Spleen (tissue), 11 donors: ENCODE measurements around the gene TRAPPC4. TPM values are rescaled to one million over a fixed set of nuclear protein-coding genes. Genes with fewer than 3 reads are reported as not detected.
"Not testable (repeated sequence)": the region's sequence is repeated elsewhere in the genome, so short reads cannot be mapped to it uniquely, and the experiment has no call there.

ENCODE experiments used
- DNase-seq: peaks from one replicate; pipeline ENCODE4 v3.0.0-alpha.2; 2020
- H3K27ac ChIP-seq, 8 donors: fragments of 200-600 bp; sonication (generic) in 7 of 8; 1 replicate in 4 of 8; 2 replicates in 4 of 8; pipeline versions ENCODE4 v1.5.0 to v1.8.0; 2016 to 2021; ENCODE audit warnings: inconsistent platforms in 4 of 8, mild to moderate bottlenecking in 4 of 8, moderate library complexity in 1 of 8
- H3K27me3 ChIP-seq, 7 donors: fragments of 200-600 bp; sonication (generic) in 6 of 7; replicated peaks in 1 of 7; 1 replicate in 4 of 7; 2 replicates in 3 of 7; pipeline versions ENCODE4 v1.5.0 to v1.8.0; 2016 to 2021; ENCODE audit warnings: inconsistent platforms in 3 of 7, mild to moderate bottlenecking in 1 of 7
- H3K36me3 ChIP-seq, 6 donors: fragments of 200-600 bp; sonication (generic) in 5 of 6; 1 replicate in 4 of 6; 2 replicates in 2 of 6; pipeline versions ENCODE4 v1.5.0 to v1.8.0; 2016 to 2021; ENCODE audit warnings: inconsistent platforms in 2 of 6
- H3K4me1 ChIP-seq, 6 donors: fragments of 200-600 bp; sonication (generic) in 5 of 6; 1 replicate in 3 of 6; 2 replicates in 3 of 6; pipeline versions ENCODE4 v1.5.0 to v1.8.0; 2016 to 2021; ENCODE audit warnings: inconsistent platforms in 3 of 6
- H3K4me3 ChIP-seq, 8 donors: fragments of 200-600 bp; sonication (generic) in 7 of 8; 1 replicate in 4 of 8; 2 replicates in 4 of 8; pipeline versions ENCODE4 v1.5.0 to v1.8.0; 2016 to 2021; ENCODE audit warnings: inconsistent platforms in 4 of 8, mild to moderate bottlenecking in 4 of 8, moderate library complexity in 2 of 8
- H3K9me3 ChIP-seq, 8 donors: fragments of 200-600 bp; sonication (generic) in 7 of 8; 1 replicate in 4 of 8; 2 replicates in 4 of 8; pipeline versions ENCODE4 v1.5.0 to v1.8.0; 2016 to 2021; ENCODE audit warnings: inconsistent platforms in 4 of 8
- POLR2A ChIP-seq, 3 donors: fragments of 450-650 bp; IDR thresholded peaks; one replicate each; pipeline ENCODE4 v1.5.1; 2017; ENCODE audit warnings: antibody characterized with exemption in 3 of 3, mild to moderate bottlenecking in 1 of 3
- POLR2AphosphoS5 ChIP-seq, 3 donors: sonication (generic); formaldehyde crosslinking; IDR thresholded peaks; one replicate each; pipeline ENCODE4 v1.5.1; 2017; ENCODE audit warnings: antibody characterized with exemption in 3 of 3
- WGBS, 5 donors: extraction: QIAGEN DNeasy Blood & Tissue Kit in 3 of 5; methylation state at CpG; one replicate each; pipeline versions ENCODE4 v1.1.5 to v1.1.7; 2013 to 2018; 5-methylcytosine and 5-hydroxymethylcytosine counted together
- intact Hi-C: fragments of 100-400 bp; cut with DNase I; formaldehyde crosslinking; loops from one replicate; pipeline ENCODE4 v1.15.0; 2023; ENCODE audit warnings: low total_unique reads
- polyA plus RNA-seq, 3 donors: library from polyadenylated mRNA; stranded (reverse); fragments of 200-250 nt; gene quantifications; one replicate each; pipeline ENCODE4 v1.2.1, GENCODE V29; 2013
- total RNA-seq, 7 donors: library from RNA; depleted of rRNA in 3 of 7; stranded (reverse); fragments of >200 nt in 3 of 7; fragmentation: NEBNext Ultra II Directional in 4 of 7; extraction: Animal tissue kit (Norgen Biotek cat#: 25700) in 4 of 7; gene quantifications; one replicate each; pipeline versions ENCODE4 v1.1.0 to v1.2.1, GENCODE V29; 2016 to 2021
- TF ChIP-seq, protein P1 (sequence below), 11 experiments: fragments of 200-600 bp in 7 of 11; fragments of 450-650 bp in 4 of 11; sonication (generic) in 4 of 11; IDR thresholded peaks in 8 of 11; conservative IDR thresholded peaks in 3 of 11; 1 replicate in 7 of 11; 2 replicates in 4 of 11; pipeline versions ENCODE4 v1.4.0 to v1.8.0; 2016 to 2021; ENCODE audit warnings: antibody characterized with exemption in 11 of 11, inconsistent platforms in 4 of 11, mild to moderate bottlenecking in 1 of 11
- donor health status: healthy with polysubstance abuse.
- donor health status: DM: no; HTN: no; CAD: no; lungs with moderate emphysema.
- donor health status: DM: no; HTN: no; CAD: no.
- donor health status: Bipolar disorder and iron deficiency.
- donor health status: healthy.
- donor health status: DM: no; HTN: no; CAD: no.
- donor health status: DM: yes; HTN: yes; CAD: no.

Gene TRAPPC4
- total and polyA plus RNA-seq, 10 donors = 33.1 to 61.8 (median 53.5) TPM

DNA sequence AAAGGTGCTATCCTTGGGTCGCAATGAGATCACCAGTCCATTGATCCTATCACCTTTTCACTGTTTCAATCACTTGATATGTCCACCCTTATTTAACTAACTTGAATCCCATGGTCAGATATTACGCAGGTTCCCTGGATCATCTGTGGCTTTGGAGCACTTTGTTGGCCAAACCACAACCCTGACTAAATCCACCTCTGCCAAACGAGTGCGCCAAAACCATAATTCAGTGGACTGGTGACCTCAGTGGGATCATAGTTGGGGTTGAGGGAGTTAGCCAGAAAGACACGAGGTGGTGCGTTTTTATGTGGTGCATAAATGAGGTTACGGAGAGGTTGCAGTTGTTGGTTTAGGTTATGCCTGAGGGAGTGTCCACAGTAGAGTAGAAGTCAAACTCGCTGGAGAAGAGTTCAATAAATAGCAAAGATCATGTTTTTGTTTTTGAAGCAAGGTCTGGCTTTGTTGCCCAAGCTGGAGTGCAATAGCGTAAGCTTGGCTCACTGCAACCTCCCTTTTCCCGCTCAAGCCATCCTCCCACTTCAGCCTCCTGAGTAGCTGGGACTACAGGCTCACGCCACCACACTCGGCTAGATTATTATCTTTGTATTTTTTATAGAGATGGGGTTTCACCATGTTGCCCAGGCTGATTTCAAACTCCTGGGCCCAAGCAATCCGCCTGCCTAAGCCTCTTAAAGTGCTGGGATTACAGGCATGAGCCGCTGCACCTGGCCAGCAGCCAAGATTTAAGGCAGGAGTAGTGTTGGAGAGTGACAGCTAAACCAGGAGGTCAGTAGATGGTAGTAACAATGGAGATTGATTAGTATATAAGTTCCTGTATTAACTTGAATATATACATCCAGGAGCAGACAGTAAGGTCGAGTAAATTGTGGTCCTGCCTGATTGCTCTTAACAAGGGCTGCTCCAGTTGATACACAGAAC is 42.5 kb upstream of the TRAPPC4 start:
- Histone ChIP-seq H3K27ac (no peak overlapping the region), H3K4me3 (no peak overlapping the region), H3K36me3 (no peaks in the 10 kb centered on the region), H3K27me3 (peaks cover 0 to 36% (median 6%) of the 10 kb centered on the region in 7 donors), H3K4me1 (peaks cover 0 to 16% (median 4%) of the 10 kb centered on the region in 6 donors), H3K9me3 (no peaks in the 10 kb centered on the region)
- intact Hi-C loops = no loop called here
- TF ChIP-seq POLR2A (IDR thresholded peaks at IDR 0.05) (no peak), POLR2AphosphoS5 (IDR thresholded peaks at IDR 0.05) (no peak)
- TF ChIP-seq, protein P1, sequence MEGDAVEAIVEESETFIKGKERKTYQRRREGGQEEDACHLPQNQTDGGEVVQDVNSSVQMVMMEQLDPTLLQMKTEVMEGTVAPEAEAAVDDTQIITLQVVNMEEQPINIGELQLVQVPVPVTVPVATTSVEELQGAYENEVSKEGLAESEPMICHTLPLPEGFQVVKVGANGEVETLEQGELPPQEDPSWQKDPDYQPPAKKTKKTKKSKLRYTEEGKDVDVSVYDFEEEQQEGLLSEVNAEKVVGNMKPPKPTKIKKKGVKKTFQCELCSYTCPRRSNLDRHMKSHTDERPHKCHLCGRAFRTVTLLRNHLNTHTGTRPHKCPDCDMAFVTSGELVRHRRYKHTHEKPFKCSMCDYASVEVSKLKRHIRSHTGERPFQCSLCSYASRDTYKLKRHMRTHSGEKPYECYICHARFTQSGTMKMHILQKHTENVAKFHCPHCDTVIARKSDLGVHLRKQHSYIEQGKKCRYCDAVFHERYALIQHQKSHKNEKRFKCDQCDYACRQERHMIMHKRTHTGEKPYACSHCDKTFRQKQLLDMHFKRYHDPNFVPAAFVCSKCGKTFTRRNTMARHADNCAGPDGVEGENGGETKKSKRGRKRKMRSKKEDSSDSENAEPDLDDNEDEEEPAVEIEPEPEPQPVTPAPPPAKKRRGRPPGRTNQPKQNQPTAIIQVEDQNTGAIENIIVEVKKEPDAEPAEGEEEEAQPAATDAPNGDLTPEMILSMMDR (IDR thresholded peaks at IDR 0.05 in 8 of 11, conservative IDR thresholded peaks at IDR 0.05 in 3 of 11) = no peak
- WGBS, 5 donors = 84 to 90% (median 86%) methylated on average over 15 of the region's 15 CpGs
- no peak for DNase-seq

DNA sequence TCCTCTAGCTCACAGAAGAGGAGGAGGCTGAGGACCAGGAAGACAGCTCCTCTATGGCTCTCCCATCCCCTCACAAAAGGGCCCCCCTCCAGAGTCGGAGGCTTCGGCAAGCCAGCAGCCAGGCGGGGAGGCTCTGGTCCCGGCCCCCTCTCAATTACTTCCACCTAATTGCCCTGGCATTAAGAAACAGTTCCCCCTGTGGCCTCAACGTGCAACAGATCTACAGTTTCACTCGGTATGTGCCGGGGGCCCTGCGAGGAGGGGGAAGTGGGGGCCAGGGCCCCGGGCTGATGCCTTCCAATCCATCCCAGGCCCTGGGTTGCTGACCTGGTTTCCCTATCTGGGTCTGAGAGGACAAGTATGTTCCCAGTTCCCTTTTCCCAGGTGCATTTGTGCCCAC is 39.1 kb upstream of the TRAPPC4 start:
- 24 to 38% (median 32%) methylated on average over 5 to 9 of the region's 9 CpGs for WGBS, 5 donors
- TF ChIP-seq POLR2AphosphoS5 (IDR thresholded peaks at IDR 0.05) (no peak), POLR2A (IDR thresholded peaks at IDR 0.05) (no peak)
- TF ChIP-seq, protein P1 (IDR thresholded peaks at IDR 0.05 in 8 of 11, conservative IDR thresholded peaks at IDR 0.05 in 3 of 11) = no peak
- peaks cover 0 to 23% (median 0%) of the 10 kb centered on the region in 7 donors for H3K27me3 ChIP-seq
- no peak overlapping the region for H3K27ac ChIP-seq
- intact Hi-C loops = no loop called here
- H3K36me3 ChIP-seq = no peaks in the 10 kb centered on the region
- no peaks in the 10 kb centered on the region for H3K9me3 ChIP-seq
- no peak overlapping the region for H3K4me3 ChIP-seq
- DNase-seq = peak; percentile 5
- peaks cover 0 to 16% (median 4%) of the 10 kb centered on the region in 6 donors for H3K4me1 ChIP-seq

DNA sequence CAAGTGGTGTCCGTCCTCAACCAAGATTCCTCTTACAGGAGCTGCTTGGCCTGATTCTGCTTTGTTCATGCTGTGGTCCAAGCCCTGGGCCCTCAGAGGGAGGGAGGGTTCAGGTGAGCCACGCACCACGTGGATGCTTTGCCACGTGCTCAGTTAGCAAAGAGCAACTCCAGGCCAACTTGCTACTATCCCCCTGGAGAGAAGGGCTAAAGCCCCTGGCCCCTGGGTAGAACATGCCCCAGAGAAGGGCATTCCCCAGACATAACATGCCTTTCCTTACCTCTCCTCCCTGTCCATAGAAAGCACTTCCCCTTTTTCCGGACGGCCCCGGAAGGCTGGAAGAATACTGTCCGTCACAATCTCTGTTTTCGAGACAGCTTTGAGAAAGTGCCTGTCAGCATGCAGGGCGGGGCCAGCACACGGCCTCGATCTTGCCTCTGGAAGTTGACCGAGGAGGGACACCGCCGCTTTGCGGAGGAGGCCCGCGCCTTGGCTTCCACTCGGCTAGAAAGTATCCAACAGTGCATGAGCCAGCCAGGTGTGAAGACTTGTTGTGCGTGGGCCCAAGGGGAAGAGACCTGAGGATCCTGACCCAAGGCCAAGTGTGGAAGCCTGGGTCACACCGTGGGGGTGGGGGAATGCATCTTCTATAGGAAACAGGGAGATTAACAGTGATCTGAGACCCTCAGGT is 38.2 kb upstream of the TRAPPC4 start:
- Histone ChIP-seq H3K36me3 (no peaks in the 10 kb centered on the region), H3K4me1 (peaks cover 0 to 16% (median 4%) of the 10 kb centered on the region in 6 donors), H3K27me3 (peaks cover 0 to 17% (median 0%) of the 10 kb centered on the region in 7 donors), H3K9me3 (no peaks in the 10 kb centered on the region), H3K4me3 (peak overlapping the region in 3 of 8 donors; percentile 6 to 41 (median 19)), H3K27ac (no peak overlapping the region)
- TF ChIP-seq, protein P1 (IDR thresholded peaks at IDR 0.05 in 8 of 11, conservative IDR thresholded peaks at IDR 0.05 in 3 of 11) = no peak
- TF ChIP-seq POLR2AphosphoS5 (IDR thresholded peaks at IDR 0.05) = peak in 1 of 3 donors; percentile 23
- intact Hi-C loops = no loop called here
- 34 to 47% (median 39%) methylated on average over 21 of the region's 21 CpGs for WGBS, 5 donors
- peak; percentile 43 for DNase-seq

DNA sequence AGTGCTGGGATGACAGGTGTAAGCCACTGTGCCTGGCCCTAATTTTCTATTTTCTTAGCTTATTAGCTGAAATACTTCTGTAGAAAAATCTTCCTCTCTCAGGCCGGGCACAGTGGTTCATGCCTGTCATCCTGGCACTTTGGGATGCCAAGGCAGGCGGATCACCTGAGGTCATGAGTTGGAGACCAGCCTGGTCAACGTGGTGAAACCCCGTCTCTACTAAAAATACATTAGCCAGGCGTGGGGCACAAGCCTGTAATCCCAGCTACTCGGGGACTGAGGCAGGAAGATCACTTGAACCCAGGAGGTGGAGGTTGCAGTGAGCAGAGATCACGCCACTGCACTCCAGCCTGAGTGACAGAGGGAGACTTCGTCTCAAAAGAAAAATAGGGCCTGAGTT is 34.2 kb upstream of the TRAPPC4 start:
- DNase-seq = not testable (repeated sequence)
- 65 to 79% (median 77%) methylated on average over 8 of the region's 8 CpGs for WGBS, 5 donors

More for the DNA sequence above, 34.2 kb upstream of the TRAPPC4 start:
- intact Hi-C loops, H3K27me3 ChIP-seq, H3K36me3 ChIP-seq, H3K9me3 ChIP-seq, H3K27ac ChIP-seq, H3K4me3 ChIP-seq: not testable (repeated sequence)
- peaks cover 0 to 15% (median 4%) of the 10 kb centered on the region in 6 donors for H3K4me1 ChIP-seq
